ENCODE measurements around the gene ADGRG6.

ADGRG6 gene

GRCh38 chr6:142478117-142478516, 176.3 kb downstream of the ADGRG6 start:
- no peak for DNase-seq

- DNase-seq: no peak
Measured at GRCh38 chr6:142481466-142481865, 179.7 kb downstream of the ADGRG6 start.

GRCh38 chr6:142482249-142482648, 180.4 kb downstream of the ADGRG6 start:
- no peak for DNase-seq

- DNase-seq: no peak
Measured at GRCh38 chr6:142482974-142483373, 181.2 kb downstream of the ADGRG6 start.

- DNase-seq: no peak
Measured at GRCh38 chr6:142485256-142485655, 183.4 kb downstream of the ADGRG6 start.

- no peak for DNase-seq
Measured at GRCh38 chr6:142489722-142490610, 188.2 kb downstream of the ADGRG6 start.
